VCaP (cell line): ENCODE measurements around the gene SPATA2L.
A peak's percentile ranks its signal among the peaks of the same experiment; 100 is the strongest.

Experiments used
- H3K27ac ChIP-seq: fragments of 450-650 bp; 2 replicates; pipeline ENCODE4 v1.5.1; 2017
- TF ChIP-seq, protein P1 (sequence below): fragments of 450-650 bp; conservative IDR thresholded peaks from 2 replicates; pipeline ENCODE4 v1.5.1; 2017; ENCODE audit warnings: mild to moderate bottlenecking, moderate library complexity

SPATA2L gene

GRCh38 chr16:89716916-89717687 lies 15.6 kb upstream of the SPATA2L start:
- no peak overlapping the region for H3K27ac ChIP-seq
- TF ChIP-seq, protein P1, sequence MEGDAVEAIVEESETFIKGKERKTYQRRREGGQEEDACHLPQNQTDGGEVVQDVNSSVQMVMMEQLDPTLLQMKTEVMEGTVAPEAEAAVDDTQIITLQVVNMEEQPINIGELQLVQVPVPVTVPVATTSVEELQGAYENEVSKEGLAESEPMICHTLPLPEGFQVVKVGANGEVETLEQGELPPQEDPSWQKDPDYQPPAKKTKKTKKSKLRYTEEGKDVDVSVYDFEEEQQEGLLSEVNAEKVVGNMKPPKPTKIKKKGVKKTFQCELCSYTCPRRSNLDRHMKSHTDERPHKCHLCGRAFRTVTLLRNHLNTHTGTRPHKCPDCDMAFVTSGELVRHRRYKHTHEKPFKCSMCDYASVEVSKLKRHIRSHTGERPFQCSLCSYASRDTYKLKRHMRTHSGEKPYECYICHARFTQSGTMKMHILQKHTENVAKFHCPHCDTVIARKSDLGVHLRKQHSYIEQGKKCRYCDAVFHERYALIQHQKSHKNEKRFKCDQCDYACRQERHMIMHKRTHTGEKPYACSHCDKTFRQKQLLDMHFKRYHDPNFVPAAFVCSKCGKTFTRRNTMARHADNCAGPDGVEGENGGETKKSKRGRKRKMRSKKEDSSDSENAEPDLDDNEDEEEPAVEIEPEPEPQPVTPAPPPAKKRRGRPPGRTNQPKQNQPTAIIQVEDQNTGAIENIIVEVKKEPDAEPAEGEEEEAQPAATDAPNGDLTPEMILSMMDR = no peak

GRCh38 chr16:89716493-89716892 lies 15.0 kb upstream of the SPATA2L start:
- TF ChIP-seq, protein P1 = no peak
- no peak overlapping the region for H3K27ac ChIP-seq

DNA sequence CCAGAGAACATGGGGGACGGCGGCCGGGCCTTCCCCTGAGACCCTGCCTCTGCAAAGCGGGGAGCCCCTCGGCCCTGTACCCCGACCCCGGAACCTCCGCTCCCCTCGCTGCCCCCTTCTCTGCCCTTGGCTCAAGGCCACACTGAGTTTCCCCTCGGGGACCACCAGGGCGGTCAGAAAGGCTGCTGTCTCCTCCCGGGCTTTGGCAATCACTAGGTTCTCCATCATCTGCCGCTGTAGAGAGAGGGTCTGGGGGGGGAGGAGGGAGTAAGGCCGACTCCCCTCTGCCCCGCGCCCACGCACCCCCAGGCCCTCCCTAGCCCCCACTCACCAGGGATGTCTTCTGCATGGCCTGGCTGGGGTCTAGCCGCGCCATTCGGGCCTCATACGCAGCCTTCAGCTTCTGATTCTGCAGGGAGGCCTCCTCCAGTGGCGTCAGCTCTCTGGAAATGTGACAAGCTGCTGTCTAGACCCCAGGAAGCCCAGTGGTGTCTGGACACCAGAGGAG lies 10.8 kb upstream of the SPATA2L start:
- TF ChIP-seq, protein P1 = no peak
- peak overlapping the region; percentile 57; the same call in 1 of the 2 replicates for H3K27ac ChIP-seq

GRCh38 chr16:89711601-89712273 lies 10.2 kb upstream of the SPATA2L start:
- TF ChIP-seq, protein P1 = no peak
- peak overlapping the region; percentile 57; the same call in 1 of the 2 replicates for H3K27ac ChIP-seq

GRCh38 chr16:89710709-89711564 lies 9.4 kb upstream of the SPATA2L start:
- H3K27ac ChIP-seq = no peak overlapping the region
- TF ChIP-seq, protein P1 = no peak

GRCh38 chr16:89709716-89710432 lies 8.4 kb upstream of the SPATA2L start:
- no peak overlapping the region for H3K27ac ChIP-seq
- TF ChIP-seq, protein P1 = no peak
